ENCODE data around the gene NAT8L.

Gene NAT8L

GRCh38 chr4:2083116-2083825, 24.1 kb downstream of the NAT8L start:
- no peak overlapping the region for H3K4me3 ChIP-seq (replicated peaks; ENCODE audit: low read depth, low read length)
- no peak for DNase-seq (ENCODE audit: extremely low read depth, low read depth)
- TF ChIP-seq, protein P1, sequence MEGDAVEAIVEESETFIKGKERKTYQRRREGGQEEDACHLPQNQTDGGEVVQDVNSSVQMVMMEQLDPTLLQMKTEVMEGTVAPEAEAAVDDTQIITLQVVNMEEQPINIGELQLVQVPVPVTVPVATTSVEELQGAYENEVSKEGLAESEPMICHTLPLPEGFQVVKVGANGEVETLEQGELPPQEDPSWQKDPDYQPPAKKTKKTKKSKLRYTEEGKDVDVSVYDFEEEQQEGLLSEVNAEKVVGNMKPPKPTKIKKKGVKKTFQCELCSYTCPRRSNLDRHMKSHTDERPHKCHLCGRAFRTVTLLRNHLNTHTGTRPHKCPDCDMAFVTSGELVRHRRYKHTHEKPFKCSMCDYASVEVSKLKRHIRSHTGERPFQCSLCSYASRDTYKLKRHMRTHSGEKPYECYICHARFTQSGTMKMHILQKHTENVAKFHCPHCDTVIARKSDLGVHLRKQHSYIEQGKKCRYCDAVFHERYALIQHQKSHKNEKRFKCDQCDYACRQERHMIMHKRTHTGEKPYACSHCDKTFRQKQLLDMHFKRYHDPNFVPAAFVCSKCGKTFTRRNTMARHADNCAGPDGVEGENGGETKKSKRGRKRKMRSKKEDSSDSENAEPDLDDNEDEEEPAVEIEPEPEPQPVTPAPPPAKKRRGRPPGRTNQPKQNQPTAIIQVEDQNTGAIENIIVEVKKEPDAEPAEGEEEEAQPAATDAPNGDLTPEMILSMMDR (IDR thresholded peaks at IDR 0.05; ENCODE audit: low read depth, low read length, missing control alignments) = no peak

- H3K4me3 ChIP-seq (replicated peaks; ENCODE audit: low read depth, low read length) = no peak overlapping the region
- TF ChIP-seq, protein P1 (IDR thresholded peaks at IDR 0.05; ENCODE audit: low read depth, low read length, missing control alignments) = no peak
- DNase-seq (ENCODE audit: extremely low read depth, low read depth) = no peak
Measured at GRCh38 chr4:2083826-2084160, 24.7 kb downstream of the NAT8L start.

GRCh38 chr4:2084316-2084715, 25.2 kb downstream of the NAT8L start:
- TF ChIP-seq, protein P1 (IDR thresholded peaks at IDR 0.05; ENCODE audit: low read depth, low read length, missing control alignments) = no peak
- DNase-seq (ENCODE audit: extremely low read depth, low read depth) = no peak

GRCh38 chr4:2085496-2085901, 26.4 kb downstream of the NAT8L start:
- TF ChIP-seq, protein P1 (IDR thresholded peaks at IDR 0.05; ENCODE audit: low read depth, low read length, missing control alignments) = no peak
- DNase-seq (ENCODE audit: extremely low read depth, low read depth) = no peak
- no peak overlapping the region for H3K4me3 ChIP-seq (replicated peaks; ENCODE audit: low read depth, low read length)

More at GRCh38 chr4:2084316-2084715, 25.2 kb downstream of the NAT8L start:
- H3K4me3 ChIP-seq (replicated peaks; ENCODE audit: low read depth, low read length) = no peak overlapping the region

DNA sequence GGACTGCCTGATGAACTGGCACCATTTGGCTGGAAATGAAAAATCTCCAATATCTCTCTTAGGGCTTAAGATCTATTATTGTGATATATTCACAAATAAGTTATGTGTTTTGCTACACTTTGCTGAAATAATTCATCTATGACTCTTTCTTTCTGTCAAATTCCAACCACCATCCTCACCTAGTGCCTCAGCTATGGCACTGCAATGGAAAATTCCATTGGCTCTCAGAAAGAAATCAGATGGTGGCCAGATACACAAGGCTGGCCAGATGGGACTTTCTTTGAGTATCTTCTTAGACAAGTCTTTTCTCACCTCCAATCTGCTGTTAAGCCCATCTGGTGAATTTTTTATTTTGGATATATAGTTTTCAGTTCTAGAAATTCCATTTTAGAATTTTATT, 28.0 kb downstream of the NAT8L start:
- no peak overlapping the region for H3K4me3 ChIP-seq (replicated peaks; ENCODE audit: low read depth, low read length)
- DNase-seq (ENCODE audit: extremely low read depth, low read depth) = no peak
- TF ChIP-seq, protein P1 (IDR thresholded peaks at IDR 0.05; ENCODE audit: low read depth, low read length, missing control alignments) = peak; percentile 21

GRCh38 chr4:2089222-2089621, 30.1 kb downstream of the NAT8L start:
- no peak overlapping the region for H3K4me3 ChIP-seq (replicated peaks; ENCODE audit: low read depth, low read length)
- no peak for DNase-seq (ENCODE audit: extremely low read depth, low read depth)
- TF ChIP-seq, protein P1 (IDR thresholded peaks at IDR 0.05; ENCODE audit: low read depth, low read length, missing control alignments) = no peak

GRCh38 chr4:2090642-2091041, 31.5 kb downstream of the NAT8L start:
- TF ChIP-seq, protein P1 (IDR thresholded peaks at IDR 0.05; ENCODE audit: low read depth, low read length, missing control alignments) = no peak
- H3K4me3 ChIP-seq (replicated peaks; ENCODE audit: low read depth, low read length) = no peak overlapping the region
- no peak for DNase-seq (ENCODE audit: extremely low read depth, low read depth)

Data from HFF-Myc (cell line).